C4-2B (cell line): ENCODE measurements around the gene TYMP.

Source experiments
- CTCF ChIP-seq: fragments of 450-650 bp; conservative IDR thresholded peaks from 2 replicates; pipeline ENCODE4 v1.5.1; 2017; ENCODE audit warnings: mild to moderate bottlenecking
- ZFX ChIP-seq: fragments of 450-650 bp; IDR thresholded peaks from 2 replicates; pipeline ENCODE4 v1.6.1; 2017

GRCh38 chr22:50561401-50562358 is 31.9 kb upstream of the TYMP start:
- TF ChIP-seq CTCF = no peak
- no peak for TF ChIP-seq ZFX
